Measurements from ENCODE around the gene TUBGCP3.
"Not testable (repeated sequence)": the region's sequence is repeated elsewhere in the genome, so short reads cannot be mapped to it uniquely, and the experiment has no call there.

Gene TUBGCP3

DNA sequence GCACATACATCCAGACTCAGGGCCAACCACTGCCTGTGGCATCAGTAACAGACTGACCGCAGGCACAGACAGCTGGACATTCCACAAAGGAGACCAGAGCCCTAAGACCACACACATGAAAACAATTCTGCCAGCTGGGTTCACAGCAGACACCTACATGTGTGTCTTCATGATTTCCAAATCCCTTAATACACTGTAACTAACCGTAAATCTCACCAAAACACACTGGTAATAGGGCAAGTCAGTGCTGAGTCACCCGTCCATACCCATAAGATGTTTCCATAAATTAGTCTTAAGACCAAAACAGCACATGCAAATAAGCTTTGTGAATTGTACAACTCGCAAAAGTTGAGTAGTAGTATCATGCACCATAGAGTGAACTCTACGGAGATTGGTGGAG, 65.4 kb downstream of the TUBGCP3 start:
- no peak for DNase-seq

DNA sequence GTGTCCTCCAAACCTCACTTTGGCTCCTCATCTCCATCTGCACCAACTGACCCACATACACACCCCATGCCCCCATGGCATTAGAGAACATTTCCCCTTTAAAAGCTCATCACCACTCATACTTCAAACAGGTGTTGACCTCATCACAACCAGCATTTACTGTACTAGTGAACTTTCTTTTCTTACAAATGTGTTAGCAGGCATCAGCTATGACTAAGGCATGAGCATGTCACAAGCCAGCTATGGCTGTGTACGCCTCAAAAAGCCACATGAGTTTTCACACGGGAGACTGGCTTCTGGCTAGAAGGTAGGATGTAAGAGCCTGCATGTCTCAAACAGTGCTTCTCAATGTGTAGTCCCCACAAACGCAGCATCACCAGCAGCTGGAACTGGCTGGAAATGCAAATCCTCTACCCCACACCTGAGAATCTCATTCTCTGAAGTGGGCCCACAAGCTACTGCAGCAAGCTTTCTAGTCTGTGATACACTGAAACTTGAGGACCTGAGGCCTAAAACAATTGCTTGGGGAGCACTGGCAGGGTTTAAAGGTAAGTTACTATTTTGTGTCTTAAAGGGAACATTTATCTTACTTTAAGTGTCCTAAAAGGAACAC, 66.8 kb downstream of the TUBGCP3 start:
- DNase-seq, result no peak

DNA sequence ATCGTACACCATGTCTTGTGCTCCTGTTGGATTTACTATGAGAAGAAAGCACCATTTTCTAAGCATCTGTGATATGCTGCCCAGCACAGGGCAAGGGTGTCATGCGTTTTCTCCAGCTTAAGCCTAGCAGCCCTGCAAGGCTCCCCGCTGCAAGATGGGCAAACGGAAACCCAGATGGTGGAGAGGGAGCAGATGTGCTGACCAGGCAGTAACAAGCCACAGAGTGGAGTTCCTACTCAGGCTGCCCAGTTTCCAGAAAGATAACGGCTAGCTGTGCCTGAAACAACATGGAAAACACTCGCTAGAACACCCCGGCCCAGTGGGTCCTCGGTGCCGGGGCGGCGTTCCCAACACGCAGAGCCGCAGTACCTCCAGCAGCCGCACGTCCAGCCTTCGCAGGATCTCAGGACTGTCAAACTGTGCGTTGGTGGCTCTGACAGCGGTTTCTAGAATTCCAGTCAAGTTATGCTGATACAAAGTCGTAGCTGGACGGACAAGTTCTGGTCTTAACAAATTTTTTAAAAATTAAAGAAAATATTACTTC, 68.4 kb downstream of the TUBGCP3 start:
- no peak for DNase-seq

DNA sequence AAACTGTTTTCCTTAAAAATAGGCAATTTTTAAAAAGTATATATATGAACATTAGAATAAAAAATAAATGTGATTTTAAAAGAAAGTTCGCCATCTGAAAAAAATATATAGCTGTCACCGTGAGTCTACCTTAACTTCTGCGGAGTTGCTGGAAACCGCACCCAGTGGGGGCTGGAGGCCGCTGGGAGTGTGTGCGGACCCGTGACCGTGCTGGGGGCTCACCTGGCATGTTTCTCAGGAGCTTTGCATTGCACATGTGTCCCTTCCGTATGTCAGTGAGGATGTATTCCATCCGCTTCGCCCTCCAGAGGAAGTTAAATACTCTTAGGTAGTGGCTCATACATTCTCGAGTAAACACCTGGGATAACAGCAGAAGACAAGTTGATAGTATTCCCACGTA, 71.7 kb downstream of the TUBGCP3 start:
- no peak for DNase-seq

DNA sequence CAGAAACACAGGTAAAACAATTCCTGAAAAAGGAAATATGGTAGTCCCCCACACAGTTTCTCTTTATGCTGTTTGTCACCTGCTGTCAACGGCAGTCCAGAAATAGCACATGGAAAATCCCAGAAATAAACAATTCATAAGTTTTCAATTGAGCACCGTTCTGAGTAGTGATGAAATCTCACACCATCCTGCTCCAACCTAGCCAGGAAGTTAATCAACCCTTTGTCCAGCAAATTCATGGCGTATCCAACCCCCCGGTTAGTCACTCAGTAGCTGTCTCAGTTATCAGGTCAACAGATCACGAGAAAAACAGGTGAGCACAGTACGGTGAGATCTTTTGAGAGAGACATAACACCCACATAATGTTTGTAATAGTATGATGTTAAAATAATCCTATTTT, 74.2 kb downstream of the TUBGCP3 start:
- no peak for DNase-seq

DNA sequence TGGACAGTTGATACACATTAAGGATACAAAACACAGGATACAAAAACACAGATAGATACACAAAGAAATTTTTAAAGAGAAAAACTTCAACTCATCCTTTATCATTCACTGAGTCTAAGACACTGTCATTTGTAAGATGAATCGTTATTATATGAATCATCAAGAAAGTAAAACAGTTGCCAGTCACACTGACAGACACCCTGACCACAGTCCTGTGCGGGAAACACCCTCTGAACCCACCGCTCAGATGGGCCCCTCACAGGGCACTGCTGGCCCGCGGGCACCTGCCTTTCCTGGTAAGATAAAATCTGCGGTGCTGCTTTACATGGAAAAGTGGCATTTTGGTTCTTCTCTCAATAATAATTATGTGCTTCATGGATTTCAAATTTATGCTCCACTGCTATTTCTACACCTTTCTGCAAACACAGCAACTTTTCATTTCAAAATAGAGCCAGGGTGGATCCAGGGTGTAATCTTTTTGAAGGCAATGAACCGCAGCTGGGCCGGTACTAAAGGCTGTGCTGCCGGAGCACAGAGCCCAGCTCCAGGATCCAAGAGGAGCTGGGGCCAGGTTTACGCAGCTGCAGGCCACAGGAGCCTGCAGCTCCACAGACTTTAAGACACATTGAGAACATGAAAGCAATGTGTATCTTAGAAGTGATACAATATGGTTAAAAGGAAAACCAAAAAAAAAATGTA, 76.8 kb downstream of the TUBGCP3 start:
- DNase-seq, result peak; percentile 13

DNA sequence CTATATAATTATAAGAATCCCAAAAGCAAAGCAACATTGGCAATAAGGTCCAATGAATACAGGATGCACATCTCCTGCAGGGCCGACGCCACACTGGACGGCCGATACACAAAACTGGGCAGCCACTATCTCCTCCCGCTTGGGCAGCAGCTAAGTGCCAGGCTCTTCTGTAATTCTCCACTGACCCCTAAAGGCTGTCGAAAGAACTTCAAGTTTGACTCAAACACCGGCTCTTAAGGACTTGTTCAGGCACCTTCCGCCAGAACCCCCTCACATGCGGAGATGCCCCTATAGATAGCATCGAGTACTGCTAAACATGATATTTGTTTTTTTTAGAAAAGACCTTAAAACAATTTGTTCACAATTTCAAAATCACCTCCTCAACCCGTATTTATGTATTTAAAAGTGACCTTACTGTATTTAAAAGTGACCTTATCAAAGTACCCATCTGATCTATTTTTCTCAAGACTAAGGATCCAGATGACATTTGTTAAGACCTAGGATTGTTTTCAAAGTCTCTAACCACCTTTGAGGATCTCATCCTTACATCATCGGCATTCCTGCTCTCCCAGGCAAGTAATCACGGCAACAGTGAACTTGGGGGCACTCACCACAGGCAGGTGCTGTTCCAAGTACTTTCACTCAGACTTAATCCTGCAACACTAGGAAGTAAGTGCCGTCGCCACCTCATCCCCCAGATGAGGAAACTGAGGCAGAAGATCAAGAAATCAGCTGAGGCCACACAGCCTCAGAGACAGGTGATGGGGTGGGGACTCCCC, 77.8 kb downstream of the TUBGCP3 start:
- DNase-seq, result peak; percentile 46

DNA sequence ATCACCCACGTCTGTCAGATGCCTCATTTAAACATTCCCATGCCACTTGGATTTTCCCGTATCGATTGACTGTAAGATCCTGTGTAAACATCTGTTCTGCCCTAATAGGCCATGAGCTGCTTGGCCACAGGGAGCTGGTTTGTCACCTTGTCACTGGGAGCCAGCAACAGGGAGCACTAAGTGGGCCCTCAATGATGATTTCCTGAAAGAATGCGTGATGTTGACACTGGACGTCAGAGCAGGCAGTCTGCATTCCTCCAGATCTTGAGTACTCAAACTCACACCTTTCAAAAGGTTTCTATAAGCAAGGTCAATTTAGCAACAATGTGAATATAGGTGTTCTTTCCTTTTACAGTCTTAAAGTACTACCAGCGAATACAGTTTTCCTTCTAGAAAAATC, 78.8 kb downstream of the TUBGCP3 start:
- DNase-seq, result no peak

DNA sequence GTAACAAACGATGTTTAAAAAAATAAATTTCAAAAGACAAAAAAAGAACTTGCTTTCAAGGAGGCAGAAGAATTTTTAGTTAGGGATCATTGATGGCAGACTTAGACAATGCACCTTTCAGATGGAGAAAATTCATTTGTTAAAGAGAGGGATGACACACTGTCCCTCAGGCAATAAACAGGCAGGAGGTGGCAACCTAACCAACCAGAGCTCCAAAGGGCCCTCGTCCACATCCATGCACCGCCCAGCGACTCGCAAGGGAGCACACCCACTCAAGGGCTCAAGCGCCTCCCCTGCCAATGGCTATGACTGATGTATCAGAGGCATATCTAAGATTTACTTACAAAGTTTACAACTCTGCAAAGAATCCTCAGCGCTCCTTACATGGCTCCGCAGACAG, 81.9 kb downstream of the TUBGCP3 start:
- no peak for DNase-seq

DNA sequence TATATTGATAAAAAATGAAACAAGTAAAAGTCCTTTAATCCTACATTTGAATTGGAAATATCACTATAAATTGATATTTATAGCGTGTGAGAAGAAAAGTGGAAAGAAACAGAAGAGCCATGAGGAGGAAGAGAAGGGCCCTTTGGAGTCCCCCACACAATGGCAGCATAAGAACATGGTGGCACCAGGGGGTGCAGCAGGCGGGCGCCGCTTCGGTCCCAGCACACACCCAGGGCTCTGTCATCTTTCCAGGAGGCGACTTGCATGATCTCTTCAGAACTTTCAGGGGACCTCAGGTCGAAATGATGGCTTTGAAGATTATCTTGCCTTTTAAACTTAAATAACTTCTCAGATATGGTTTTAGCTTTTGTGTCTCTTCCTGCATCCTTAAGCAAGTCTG, 91.8 kb downstream of the TUBGCP3 start:
- no peak for DNase-seq

DNA sequence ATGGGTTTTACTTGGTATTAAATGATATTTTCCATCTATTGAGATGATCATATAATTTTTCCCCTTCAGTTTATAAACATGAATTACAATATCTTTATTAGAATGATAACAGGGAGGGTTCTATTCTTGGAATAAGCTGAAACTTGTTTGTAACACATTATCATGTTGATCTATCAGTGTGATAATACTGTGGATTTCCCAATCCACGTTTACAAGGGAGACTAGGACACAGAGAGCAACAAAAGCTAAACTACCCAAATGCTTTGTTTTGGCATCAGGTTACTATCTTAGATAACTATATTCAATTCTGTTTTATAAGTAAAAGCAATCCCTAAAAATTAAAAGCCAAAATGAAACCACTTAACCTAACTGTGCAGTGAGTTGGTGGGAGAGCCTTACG, 92.5 kb downstream of the TUBGCP3 start:
- no peak for DNase-seq

DNA sequence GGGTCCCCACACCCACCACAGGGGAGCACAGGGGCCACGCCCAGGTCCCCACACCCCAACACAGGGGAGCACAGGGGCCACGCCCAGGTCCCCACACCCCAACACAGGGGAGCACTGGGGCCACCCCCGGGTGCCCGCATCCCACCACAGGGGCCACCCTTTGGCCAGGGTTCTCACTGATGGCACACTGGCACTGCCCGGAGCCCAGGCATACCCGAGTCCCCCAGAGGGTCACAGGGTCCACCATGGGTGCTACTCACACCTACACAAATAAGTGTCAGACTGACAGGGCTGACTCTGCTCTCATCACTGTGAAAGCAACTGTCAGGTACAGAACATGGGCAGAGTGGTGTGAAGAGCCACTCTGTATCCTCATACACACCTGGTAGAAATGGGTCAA, 98.8 kb downstream of the TUBGCP3 start:
- no peak for DNase-seq

DNA sequence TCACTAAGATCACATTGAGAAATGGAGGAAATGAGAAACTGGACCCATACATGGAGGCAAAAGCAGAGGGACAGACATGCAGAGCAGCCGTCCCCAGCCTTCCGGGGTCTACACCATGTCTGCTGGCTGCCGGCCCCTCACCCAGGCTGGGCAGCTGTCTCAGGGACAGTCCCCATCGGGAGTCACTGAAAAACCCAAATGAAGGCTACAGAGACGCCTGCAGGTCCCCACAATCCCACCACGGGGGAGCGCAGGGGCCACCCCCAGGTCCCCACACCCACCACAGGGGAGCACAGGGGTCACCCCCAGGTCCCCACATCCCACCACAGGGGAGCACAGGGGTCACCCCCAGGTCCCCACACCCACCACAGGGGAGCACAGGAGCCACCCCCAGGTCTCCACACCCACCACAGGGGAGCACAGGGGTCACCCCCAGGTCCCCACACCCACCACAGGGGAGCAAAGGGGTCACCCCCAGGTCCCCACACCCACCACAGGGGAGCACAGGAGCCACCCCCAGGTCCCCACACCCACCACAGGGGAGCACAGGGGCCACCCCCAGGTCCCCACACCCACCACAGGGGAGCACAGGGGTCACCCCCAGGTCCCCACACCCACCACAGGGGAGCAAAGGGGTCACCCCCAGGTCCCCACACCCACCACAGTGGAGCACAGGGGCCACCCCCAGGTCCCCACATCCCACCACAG, 99.5 kb downstream of the TUBGCP3 start:
- not testable (repeated sequence) for DNase-seq

DNA sequence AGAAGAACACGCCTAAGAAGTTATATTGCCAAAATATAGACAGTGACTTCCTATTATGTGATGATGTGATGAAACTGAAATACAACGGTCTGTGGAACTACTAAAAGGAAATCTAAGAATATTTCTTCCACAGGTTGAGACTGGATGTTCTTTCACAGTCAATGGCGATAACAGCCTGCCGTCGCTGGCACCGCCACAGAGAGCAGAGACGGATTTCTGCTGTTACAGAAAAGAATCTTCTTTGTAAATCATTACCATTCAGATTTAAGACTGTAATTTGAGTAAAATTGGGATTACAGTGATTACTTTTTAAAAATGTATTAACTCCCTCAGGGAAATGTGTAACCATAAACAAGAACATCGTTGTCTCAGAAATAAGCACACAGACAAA, 100.8 kb downstream of the TUBGCP3 start:
- no peak for DNase-seq

DNA sequence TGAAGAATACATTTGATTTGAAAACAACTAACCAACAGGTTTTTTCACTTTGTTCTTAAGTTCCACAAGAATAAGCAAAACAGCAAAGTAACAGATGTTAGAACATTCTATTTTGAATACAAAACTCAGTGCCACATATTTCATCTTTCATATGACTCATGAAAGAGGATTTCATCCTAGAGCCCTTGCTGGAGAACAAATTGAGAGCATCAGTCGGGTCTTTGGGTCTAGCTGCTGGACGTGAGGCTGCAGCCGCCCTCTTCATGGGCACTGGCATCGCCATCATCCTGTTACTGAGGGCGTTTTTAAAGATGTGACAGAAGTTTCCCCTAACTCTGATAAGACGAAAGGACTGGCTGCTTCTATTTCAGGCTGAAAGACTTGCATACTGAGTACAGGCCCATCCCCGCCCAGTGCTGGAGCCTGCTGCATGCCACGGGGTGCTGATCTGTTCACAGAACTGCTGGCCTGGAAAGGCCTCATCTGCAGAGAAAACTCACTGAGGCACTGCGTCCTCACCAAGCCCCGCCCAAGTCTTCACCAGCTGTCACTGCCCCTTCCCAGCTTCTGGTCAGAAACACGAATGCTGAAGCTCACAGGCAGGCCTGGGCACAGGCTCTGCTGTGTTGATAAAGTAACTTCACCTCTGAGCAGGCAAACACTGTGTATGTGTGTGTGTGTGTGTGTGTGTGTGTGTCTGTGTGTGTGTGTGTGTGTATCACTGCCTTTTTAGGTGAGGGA, 101.4 kb downstream of the TUBGCP3 start:
- DNase-seq, result no peak

DNA sequence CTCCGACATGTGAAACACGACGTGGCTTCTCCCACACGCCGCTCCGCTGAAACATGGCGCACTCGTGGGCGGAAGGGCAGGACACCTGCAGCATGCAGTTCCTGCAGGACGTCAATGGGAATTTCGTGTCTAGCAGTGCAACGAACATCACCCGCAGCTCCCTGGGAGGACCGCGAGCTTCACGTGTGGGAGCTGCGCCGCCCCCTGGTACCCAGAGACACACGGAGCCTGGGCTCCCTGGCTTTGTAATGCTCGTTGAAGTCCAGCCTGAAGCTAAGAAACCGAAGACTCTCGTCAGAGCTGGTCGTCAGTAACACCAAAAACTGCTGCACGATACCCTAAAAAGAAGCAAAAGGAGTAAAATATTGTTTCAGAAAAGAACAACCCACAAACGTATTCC, 102.1 kb downstream of the TUBGCP3 start:
- not testable (repeated sequence) for DNase-seq

DNA sequence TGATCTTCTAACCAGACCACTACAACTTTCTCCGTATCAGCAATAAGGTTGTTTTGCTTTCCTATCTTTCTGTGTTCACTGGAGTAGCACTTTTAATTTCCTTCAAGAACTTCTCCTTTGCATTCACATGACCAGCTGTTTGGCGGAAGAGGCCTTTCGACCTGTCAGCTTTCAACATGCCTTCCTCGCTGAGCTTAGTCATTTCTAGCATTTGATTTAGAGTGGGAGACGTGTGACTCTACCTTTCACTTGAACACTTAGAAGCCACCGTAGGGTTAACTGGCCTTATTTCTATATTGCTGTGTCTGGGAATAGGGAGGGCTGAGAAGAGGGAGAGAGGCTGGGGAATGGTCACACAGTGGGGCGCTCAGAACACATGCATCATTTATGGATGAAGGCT, 104.7 kb downstream of the TUBGCP3 start:
- no peak for DNase-seq

DNA sequence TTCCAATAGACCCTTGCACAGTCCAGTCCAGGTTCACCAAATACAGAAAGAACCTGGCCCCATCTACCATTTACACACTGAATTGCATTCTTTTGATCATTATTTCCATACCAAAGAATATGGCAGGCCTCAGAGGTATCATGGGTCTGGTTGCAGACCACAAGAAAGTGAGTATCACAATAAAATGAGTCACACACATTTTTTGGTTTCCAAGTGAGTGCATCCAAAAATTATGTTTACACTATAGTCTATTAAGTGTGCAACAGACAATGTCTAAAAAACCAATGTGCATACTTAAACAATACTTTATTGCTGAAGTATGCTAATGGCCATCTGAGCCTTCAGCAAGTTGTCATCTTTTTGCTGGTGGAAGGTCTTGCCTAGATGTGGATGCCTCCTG, 106.5 kb downstream of the TUBGCP3 start:
- peak; percentile 13 for DNase-seq

DNA sequence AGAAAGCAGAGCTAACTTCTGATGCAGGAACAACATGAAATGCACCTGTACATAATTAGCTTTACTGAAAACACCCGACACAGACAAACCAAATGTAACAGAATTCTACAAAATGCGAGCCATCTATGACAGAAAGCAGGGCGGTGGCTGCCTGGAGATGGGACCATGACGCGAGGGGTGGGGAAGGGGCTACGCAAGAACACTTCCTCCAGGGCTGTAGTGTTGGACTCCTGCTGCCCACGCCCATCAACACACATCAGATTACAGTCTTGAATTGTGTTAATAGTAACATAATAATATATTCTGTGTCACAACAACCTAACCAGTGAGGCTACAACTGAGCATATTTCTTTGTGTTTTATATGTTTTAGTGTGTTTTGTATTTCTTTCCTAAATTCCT, 108.6 kb downstream of the TUBGCP3 start:
- DNase-seq, result no peak

DNA sequence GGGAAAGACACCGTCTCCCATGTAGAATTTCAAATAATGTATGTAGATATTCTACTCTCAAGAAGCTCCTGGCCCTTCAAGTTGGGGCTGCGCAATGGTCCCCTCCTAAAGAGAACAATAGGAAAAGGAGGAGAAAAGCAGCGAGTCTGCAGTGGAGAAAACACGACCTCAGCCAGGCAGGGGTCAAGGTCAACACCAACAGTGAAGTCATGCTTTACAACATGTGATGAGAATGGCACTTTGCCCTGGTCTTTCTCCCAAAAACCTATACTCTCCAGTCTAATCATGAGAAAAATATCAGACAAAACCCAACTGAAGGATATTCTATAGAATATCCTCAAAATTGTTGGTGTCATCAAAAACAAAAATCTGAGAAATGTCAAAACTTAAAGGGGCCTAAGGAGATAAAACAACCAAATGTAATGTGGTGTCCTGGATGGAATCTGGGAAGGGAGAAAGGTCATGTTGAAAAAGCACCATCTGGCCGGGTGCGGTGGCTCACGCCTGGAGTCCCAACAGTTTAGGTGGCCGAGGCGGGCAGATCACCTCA, 110.8 kb downstream of the TUBGCP3 start:
- no peak for DNase-seq

DNA sequence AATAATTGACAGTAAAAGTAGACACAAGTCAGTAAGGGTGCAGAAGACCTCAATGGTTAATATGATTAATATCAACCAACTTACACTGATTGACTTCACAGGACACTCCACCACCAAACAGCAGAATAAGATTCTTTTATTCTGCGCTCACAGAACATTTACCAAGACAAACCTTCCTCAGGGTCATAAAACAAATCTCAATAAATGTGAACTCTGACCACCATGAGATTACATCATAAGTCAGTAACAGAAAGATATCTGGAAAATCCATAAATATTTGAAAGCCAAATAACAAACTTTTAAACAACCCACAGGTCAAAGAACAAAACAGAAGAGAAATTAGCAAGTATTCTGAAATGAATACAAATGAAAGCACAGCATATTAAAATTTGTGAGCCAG, 112.1 kb downstream of the TUBGCP3 start:
- DNase-seq, result no peak

DNA sequence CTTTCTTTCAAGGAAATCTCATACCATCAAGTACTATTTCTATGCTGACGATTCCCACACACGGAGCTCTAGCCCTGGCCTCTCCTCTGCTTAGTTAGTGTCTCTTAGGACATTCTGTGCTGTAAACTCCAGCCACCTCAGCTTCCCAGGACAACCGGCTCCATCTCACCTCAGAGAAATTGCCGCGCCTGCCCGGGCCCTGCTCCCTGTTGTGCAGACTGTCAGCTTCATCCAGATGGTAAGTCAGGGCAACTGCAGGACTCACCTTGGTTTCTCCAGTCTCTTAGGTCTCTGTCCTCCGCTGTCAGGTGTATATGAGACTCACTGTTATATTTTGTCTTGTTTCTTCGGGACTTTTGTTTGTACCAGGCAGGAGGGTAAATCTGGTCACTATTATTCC, 113.1 kb downstream of the TUBGCP3 start:
- no peak for DNase-seq
